Spleen (tissue), 11 donors: ENCODE data around the gene POU2AF3. TPM values are rescaled to one million over a fixed set of nuclear protein-coding genes. Genes with fewer than 3 reads are reported as not detected.

ENCODE experiments used
- DNase-seq: peaks from one replicate; pipeline ENCODE4 v3.0.0-alpha.2; 2020
- H3K27ac ChIP-seq, 8 donors: fragments of 200-600 bp; sonication (generic) in 7 of 8; 1 replicate in 4 of 8; 2 replicates in 4 of 8; pipeline versions ENCODE4 v1.5.0 to v1.8.0; 2016 to 2021; ENCODE audit warnings: inconsistent platforms in 4 of 8, mild to moderate bottlenecking in 4 of 8, moderate library complexity in 1 of 8
- H3K27me3 ChIP-seq, 7 donors: fragments of 200-600 bp; sonication (generic) in 6 of 7; replicated peaks in 1 of 7; 1 replicate in 4 of 7; 2 replicates in 3 of 7; pipeline versions ENCODE4 v1.5.0 to v1.8.0; 2016 to 2021; ENCODE audit warnings: inconsistent platforms in 3 of 7, mild to moderate bottlenecking in 1 of 7
- H3K36me3 ChIP-seq, 6 donors: fragments of 200-600 bp; sonication (generic) in 5 of 6; 1 replicate in 4 of 6; 2 replicates in 2 of 6; pipeline versions ENCODE4 v1.5.0 to v1.8.0; 2016 to 2021; ENCODE audit warnings: inconsistent platforms in 2 of 6
- H3K4me1 ChIP-seq, 6 donors: fragments of 200-600 bp; sonication (generic) in 5 of 6; 1 replicate in 3 of 6; 2 replicates in 3 of 6; pipeline versions ENCODE4 v1.5.0 to v1.8.0; 2016 to 2021; ENCODE audit warnings: inconsistent platforms in 3 of 6
- H3K4me3 ChIP-seq, 8 donors: fragments of 200-600 bp; sonication (generic) in 7 of 8; 1 replicate in 4 of 8; 2 replicates in 4 of 8; pipeline versions ENCODE4 v1.5.0 to v1.8.0; 2016 to 2021; ENCODE audit warnings: inconsistent platforms in 4 of 8, mild to moderate bottlenecking in 4 of 8, moderate library complexity in 2 of 8
- H3K9me3 ChIP-seq, 8 donors: fragments of 200-600 bp; sonication (generic) in 7 of 8; 1 replicate in 4 of 8; 2 replicates in 4 of 8; pipeline versions ENCODE4 v1.5.0 to v1.8.0; 2016 to 2021; ENCODE audit warnings: inconsistent platforms in 4 of 8
- POLR2A ChIP-seq, 3 donors: fragments of 450-650 bp; IDR thresholded peaks; one replicate each; pipeline ENCODE4 v1.5.1; 2017; ENCODE audit warnings: antibody characterized with exemption in 3 of 3, mild to moderate bottlenecking in 1 of 3
- POLR2AphosphoS5 ChIP-seq, 3 donors: sonication (generic); formaldehyde crosslinking; IDR thresholded peaks; one replicate each; pipeline ENCODE4 v1.5.1; 2017; ENCODE audit warnings: antibody characterized with exemption in 3 of 3
- WGBS, 5 donors: extraction: QIAGEN DNeasy Blood & Tissue Kit in 3 of 5; methylation state at CpG; one replicate each; pipeline versions ENCODE4 v1.1.5 to v1.1.7; 2013 to 2018; 5-methylcytosine and 5-hydroxymethylcytosine counted together
- intact Hi-C: fragments of 100-400 bp; cut with DNase I; formaldehyde crosslinking; loops from one replicate; pipeline ENCODE4 v1.15.0; 2023; ENCODE audit warnings: low total_unique reads
- polyA plus RNA-seq, 3 donors: library from polyadenylated mRNA; stranded (reverse); fragments of 200-250 nt; gene quantifications; one replicate each; pipeline ENCODE4 v1.2.1, GENCODE V29; 2013
- total RNA-seq, 7 donors: library from RNA; depleted of rRNA in 3 of 7; stranded (reverse); fragments of >200 nt in 3 of 7; fragmentation: NEBNext Ultra II Directional in 4 of 7; extraction: Animal tissue kit (Norgen Biotek cat#: 25700) in 4 of 7; gene quantifications; one replicate each; pipeline versions ENCODE4 v1.1.0 to v1.2.1, GENCODE V29; 2016 to 2021
- TF ChIP-seq, protein P1 (sequence below), 11 experiments: fragments of 200-600 bp in 7 of 11; fragments of 450-650 bp in 4 of 11; sonication (generic) in 4 of 11; IDR thresholded peaks in 8 of 11; conservative IDR thresholded peaks in 3 of 11; 1 replicate in 7 of 11; 2 replicates in 4 of 11; pipeline versions ENCODE4 v1.4.0 to v1.8.0; 2016 to 2021; ENCODE audit warnings: antibody characterized with exemption in 11 of 11, inconsistent platforms in 4 of 11, mild to moderate bottlenecking in 1 of 11
- donor health status: healthy with polysubstance abuse.
- donor health status: DM: no; HTN: no; CAD: no; lungs with moderate emphysema.
- donor health status: DM: no; HTN: no; CAD: no.
- donor health status: Bipolar disorder and iron deficiency.
- donor health status: healthy.
- donor health status: DM: no; HTN: no; CAD: no.
- donor health status: DM: yes; HTN: yes; CAD: no.

The POU2AF3 gene
- total and polyA plus RNA-seq, 10 donors = 0.30 to 2.0 (median 0.61) TPM; not detected in 3

DNA sequence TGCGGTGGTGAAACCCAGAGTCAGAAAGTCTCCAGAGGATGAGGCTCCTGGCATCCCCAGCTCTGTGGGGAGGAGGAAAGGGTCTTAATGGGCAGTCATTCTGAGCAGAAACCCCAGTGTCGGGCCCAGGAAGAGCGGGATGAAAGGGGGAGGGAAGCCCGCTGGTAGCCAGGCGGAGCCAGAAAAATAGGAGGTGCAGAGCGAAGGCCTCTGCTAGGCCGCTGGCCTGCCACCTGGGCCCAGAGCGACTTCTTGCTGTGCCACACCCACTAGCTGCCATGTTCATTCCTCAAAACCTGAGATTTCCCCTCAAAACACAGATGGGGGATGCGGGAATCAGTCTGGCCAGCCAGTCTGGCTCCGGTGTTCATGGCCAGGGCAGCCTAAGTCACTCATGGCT, 650 bp upstream of the POU2AF3 start:
- Histone ChIP-seq H3K4me3 (no peak overlapping the region), H3K9me3 (no peaks in the 10 kb centered on the region), H3K36me3 (no peaks in the 10 kb centered on the region), H3K27me3 (peaks cover 0 to 34% (median 17%) of the 10 kb centered on the region in 7 donors), H3K4me1 (peaks cover 0 to 20% (median 19%) of the 10 kb centered on the region in 6 donors), H3K27ac (no peak overlapping the region)
- intact Hi-C loops = no loop called here
- 92 to 99% (median 95%) methylated on average over 10 of the region's 10 CpGs for WGBS, 5 donors
- DNase-seq = no peak
- TF ChIP-seq POLR2AphosphoS5 (IDR thresholded peaks at IDR 0.05) = no peak
- TF ChIP-seq, protein P1, sequence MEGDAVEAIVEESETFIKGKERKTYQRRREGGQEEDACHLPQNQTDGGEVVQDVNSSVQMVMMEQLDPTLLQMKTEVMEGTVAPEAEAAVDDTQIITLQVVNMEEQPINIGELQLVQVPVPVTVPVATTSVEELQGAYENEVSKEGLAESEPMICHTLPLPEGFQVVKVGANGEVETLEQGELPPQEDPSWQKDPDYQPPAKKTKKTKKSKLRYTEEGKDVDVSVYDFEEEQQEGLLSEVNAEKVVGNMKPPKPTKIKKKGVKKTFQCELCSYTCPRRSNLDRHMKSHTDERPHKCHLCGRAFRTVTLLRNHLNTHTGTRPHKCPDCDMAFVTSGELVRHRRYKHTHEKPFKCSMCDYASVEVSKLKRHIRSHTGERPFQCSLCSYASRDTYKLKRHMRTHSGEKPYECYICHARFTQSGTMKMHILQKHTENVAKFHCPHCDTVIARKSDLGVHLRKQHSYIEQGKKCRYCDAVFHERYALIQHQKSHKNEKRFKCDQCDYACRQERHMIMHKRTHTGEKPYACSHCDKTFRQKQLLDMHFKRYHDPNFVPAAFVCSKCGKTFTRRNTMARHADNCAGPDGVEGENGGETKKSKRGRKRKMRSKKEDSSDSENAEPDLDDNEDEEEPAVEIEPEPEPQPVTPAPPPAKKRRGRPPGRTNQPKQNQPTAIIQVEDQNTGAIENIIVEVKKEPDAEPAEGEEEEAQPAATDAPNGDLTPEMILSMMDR (IDR thresholded peaks at IDR 0.05 in 8 of 11, conservative IDR thresholded peaks at IDR 0.05 in 3 of 11) = no peak
- no peak for TF ChIP-seq POLR2A (IDR thresholded peaks at IDR 0.05)

DNA sequence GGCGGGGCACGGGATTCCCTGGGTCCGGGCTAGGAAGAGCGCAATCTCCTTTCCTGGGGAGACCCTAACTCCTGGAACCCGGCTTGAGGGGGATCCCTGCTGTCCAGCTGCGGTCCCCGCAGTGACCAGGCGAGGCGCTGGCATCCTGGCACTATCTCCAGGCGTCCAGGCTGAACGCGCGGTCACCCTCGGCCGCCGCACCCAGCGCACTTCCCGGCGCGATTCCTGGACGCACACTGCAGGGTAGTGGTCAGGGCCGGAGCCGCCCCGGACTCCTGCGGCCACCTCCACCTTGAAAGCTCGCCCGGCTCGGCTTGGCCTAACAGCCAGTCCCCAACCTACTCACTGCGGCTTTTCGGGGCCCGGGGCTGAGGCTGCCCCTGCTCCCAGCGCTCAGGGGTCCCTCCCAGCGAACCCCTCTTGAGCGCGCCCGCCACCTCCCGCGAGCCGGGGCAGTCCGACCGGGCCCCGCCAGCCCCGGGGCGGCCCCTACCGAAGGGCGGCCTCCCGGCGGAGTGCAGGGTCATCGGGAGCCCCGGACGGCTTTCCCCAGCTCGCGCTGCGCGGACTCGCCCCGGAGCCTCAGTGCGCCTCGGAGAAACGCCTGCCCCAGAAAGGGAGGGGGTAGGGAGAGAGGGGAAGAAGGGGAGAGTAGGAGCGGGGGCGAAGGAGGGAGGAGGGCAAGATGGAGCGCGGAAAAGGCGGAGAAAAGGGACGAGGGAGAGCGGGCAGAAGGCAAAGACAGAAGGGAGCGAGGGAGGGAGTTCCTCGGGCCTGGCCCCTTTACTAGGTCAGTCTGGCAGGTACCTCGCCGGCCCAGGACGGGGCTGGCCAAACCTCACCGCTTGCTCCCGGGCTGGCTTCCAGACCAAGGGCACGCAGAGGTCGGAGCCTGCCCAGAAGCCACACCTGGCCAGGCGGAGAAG, 1.0 kb downstream of the POU2AF3 start:
- Histone ChIP-seq H3K9me3 (no peaks in the 10 kb centered on the region), H3K4me3 (peak overlapping the region; percentile 40 to 77 (median 47)), H3K36me3 (no peaks in the 10 kb centered on the region), H3K27me3 (peaks cover 0 to 34% (median 19%) of the 10 kb centered on the region in 7 donors), H3K27ac (peak overlapping the region in 1 of 8 donors; percentile 8), H3K4me1 (peaks cover 0 to 20% (median 19%) of the 10 kb centered on the region in 6 donors)
- 3 to 6% (median 3%) methylated on average over 52 to 77 of the region's 77 CpGs for WGBS, 5 donors
- intact Hi-C loops = no loop called here
- DNase-seq = peak; percentile 81
- TF ChIP-seq POLR2A (IDR thresholded peaks at IDR 0.05) = no peak
- TF ChIP-seq, protein P1 (IDR thresholded peaks at IDR 0.05 in 8 of 11, conservative IDR thresholded peaks at IDR 0.05 in 3 of 11) = peak; percentile 7 to 68 (median 48)
- TF ChIP-seq POLR2AphosphoS5 (IDR thresholded peaks at IDR 0.05) = peak in 2 of 3 donors; percentile 31 to 38

DNA sequence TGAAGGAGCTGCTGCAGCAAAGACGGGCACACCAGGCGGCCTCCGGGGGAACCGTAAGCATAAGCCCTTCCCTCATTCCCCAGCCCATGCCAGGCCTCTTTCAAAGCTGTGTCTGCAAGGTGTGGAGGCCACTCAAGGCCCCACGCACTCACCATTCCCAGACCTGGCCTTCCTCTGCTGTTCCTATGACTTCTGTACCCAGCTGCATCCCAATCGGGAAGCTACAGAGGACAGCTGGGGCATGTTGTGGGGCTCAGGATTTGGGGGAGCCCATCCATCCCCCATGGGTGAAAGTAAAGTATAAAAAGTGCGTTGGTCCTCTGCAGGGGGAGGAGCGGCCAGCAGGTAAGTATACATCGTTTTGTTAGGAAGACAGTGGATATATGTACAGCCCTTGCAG, 2.2 kb downstream of the POU2AF3 start:
- TF ChIP-seq, protein P1 (IDR thresholded peaks at IDR 0.05 in 8 of 11, conservative IDR thresholded peaks at IDR 0.05 in 3 of 11) = no peak
- TF ChIP-seq POLR2AphosphoS5 (IDR thresholded peaks at IDR 0.05) (no peak), POLR2A (IDR thresholded peaks at IDR 0.05) (no peak)
- 89 to 96% (median 93%) methylated on average over 9 of the region's 9 CpGs for WGBS, 5 donors
- Histone ChIP-seq H3K36me3 (no peaks in the 10 kb centered on the region), H3K9me3 (no peaks in the 10 kb centered on the region), H3K27me3 (peaks cover 0 to 34% (median 19%) of the 10 kb centered on the region in 7 donors), H3K4me1 (peaks cover 0 to 20% (median 19%) of the 10 kb centered on the region in 6 donors), H3K4me3 (no peak overlapping the region), H3K27ac (no peak overlapping the region)
- no peak for DNase-seq
- intact Hi-C loops = no loop called here
